Lower leg skin (tissue), 3 donors: ENCODE measurements around the gene CABYR.

ENCODE experiments used
- CTCF ChIP-seq, 3 donors: fragments of 450-650 bp; IDR thresholded peaks; one replicate each; pipeline ENCODE4 v1.5.1; 2016; ENCODE audit warnings: antibody characterized with exemption in 3 of 3, mild to moderate bottlenecking in 3 of 3, moderate library complexity in 2 of 3
- POLR2A ChIP-seq, 2 donors: fragments of 450-650 bp; IDR thresholded peaks; one replicate each; pipeline ENCODE4 v1.6.1; 2016 to 2017; ENCODE audit warnings: antibody characterized with exemption in 2 of 2, mild to moderate bottlenecking in 1 of 2, moderate library complexity in 1 of 2

GRCh38 chr18:24090876-24091275 is 48.0 kb upstream of the CABYR start:
- TF ChIP-seq CTCF (IDR thresholded peaks at IDR 0.05) (no peak), POLR2A (IDR thresholded peaks at IDR 0.05) (no peak)
